Measurements from ENCODE around the gene EVA1C.
A peak's percentile ranks its signal among the peaks of the same experiment; 100 is the strongest.
"Not testable (repeated sequence)": the region's sequence is repeated elsewhere in the genome, so short reads cannot be mapped to it uniquely, and the experiment has no call there.

Gene EVA1C

GRCh38 chr21:32412162-32413014 is at the start of gene EVA1C:
TSS of gene EVA1C (plus strand) at chr21:32412706. CDS start at chr21:32412854, 148 bp downstream.
- DNase-seq = peak; percentile 44 to 60

GRCh38 chr21:32364387-32364786 is 48.1 kb upstream of the EVA1C start:
- no peak for DNase-seq

GRCh38 chr21:32364796-32365195 is 47.7 kb upstream of the EVA1C start:
- DNase-seq = no peak

- no peak for DNase-seq
These were observed 46.3 kb upstream of the EVA1C start for GRCh38 chr21:32366191-32366590.

- DNase-seq = no peak
These were observed 45.3 kb upstream of the EVA1C start for GRCh38 chr21:32367158-32367557.

- no peak for DNase-seq
These were observed 44.1 kb upstream of the EVA1C start for GRCh38 chr21:32368386-32368785.

- DNase-seq = not testable (repeated sequence)
These were observed 43.5 kb upstream of the EVA1C start for GRCh38 chr21:32368961-32369360.

GRCh38 chr21:32370998-32371766 is 41.3 kb upstream of the EVA1C start:
- no peak for DNase-seq

GRCh38 chr21:32371913-32372314 is 40.6 kb upstream of the EVA1C start:
- DNase-seq = peak in 1 of 2 experiments; percentile 21

- no peak for DNase-seq
These were observed 39.8 kb upstream of the EVA1C start for GRCh38 chr21:32372755-32373154.

- DNase-seq = no peak
These were observed 35.0 kb upstream of the EVA1C start for GRCh38 chr21:32377506-32377905.

- DNase-seq = no peak
These were observed 34.5 kb upstream of the EVA1C start for GRCh38 chr21:32377991-32378390.

- DNase-seq = no peak
These were observed 33.5 kb upstream of the EVA1C start for GRCh38 chr21:32378956-32379355.

- no peak for DNase-seq
These were observed 31.6 kb upstream of the EVA1C start for GRCh38 chr21:32380940-32381339.

- DNase-seq = no peak
These were observed 30.9 kb upstream of the EVA1C start for GRCh38 chr21:32381571-32381970.

GRCh38 chr21:32382108-32382644 is 30.3 kb upstream of the EVA1C start:
- peak in 1 of 2 experiments; percentile 45 for DNase-seq

GRCh38 chr21:32383812-32384211 is 28.7 kb upstream of the EVA1C start:
- no peak for DNase-seq

- DNase-seq = no peak
These were observed 26.2 kb upstream of the EVA1C start for GRCh38 chr21:32386195-32386870.

- DNase-seq = no peak
These were observed 25.4 kb upstream of the EVA1C start for GRCh38 chr21:32387151-32387550.

- DNase-seq = no peak
These were observed 24.2 kb upstream of the EVA1C start for GRCh38 chr21:32388306-32388705.

- no peak for DNase-seq
These were observed 23.0 kb upstream of the EVA1C start for GRCh38 chr21:32389337-32390015.

GRCh38 chr21:32390537-32391224 is 21.8 kb upstream of the EVA1C start:
- DNase-seq = not testable (repeated sequence)

Data from NCI-H2081 (cell line).